Endometrium (tissue), 2 donors: ENCODE results near the gene BCL2L14.
"Not testable (repeated sequence)": the region's sequence is repeated elsewhere in the genome, so short reads cannot be mapped to it uniquely, and the experiment has no call there.

Source experiments
- FAIRE-seq: peaks from 2 replicates; lab custom pipeline; 2012; peaks lifted over from hg19 to GRCh38; lab: Jason Lieb, UNC
- donor health status: control.
- donor health status: control.

The BCL2L14 gene

DNA sequence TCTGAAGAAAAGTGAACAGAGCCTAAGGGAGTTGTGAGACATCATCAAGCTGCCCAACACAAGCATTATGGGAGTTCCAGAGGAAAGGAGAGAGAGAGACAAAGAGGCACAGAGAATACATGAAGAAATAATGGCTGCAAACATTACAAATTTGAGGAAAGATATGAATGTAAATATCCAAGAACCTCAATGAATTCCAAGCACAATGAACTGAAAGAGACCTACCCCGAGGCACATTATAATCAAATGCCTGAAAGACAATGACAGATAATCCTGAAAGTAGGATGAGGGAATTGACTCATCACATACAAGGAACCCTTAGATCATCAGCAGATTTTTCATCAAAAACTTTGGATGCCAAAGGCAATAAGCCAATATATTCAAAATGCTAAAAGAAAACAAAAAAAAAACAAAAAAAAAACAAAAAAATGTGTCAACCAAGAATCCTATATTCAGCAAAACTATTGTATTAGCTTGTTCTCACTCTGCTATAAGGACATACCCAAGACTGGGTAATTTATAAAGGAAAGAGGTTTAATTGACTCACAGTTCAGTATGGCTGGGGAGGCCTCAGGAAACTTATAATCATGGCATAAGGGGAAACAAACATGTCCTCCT is 37.8 kb downstream of the BCL2L14 start:
- no peak for FAIRE-seq

DNA sequence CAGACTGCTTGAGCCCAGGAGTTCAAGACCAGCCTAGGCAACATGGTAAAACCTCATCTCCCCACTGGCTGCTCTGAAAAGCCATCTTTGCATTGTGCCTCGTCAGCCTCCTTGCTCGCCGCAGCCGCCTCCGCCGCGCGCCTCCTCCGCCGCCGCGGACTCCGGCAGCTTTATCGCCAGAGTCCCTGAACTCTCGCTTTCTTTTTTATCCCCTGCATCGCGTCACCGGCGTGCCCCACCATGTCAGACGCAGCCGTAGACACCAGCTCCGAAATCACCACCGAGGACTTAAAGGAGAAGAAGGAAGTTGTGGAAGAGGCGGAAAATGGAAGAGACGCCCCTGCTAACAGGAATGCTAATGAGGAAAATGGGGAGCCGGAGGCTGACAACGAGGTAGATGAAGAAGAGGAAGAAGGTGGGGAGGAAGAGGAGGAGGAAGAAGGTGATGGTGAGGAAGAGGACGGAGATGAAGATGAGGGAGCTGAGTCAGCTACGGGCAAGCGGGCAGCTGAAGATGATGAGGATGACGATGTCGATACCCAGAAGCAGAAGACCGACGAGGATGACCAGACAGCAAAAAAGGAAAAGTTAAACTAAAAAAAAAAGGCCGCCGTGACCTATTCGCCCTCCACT is 40.3 kb downstream of the BCL2L14 start:
- FAIRE-seq: not testable (repeated sequence)

GRCh38 chr12:12115514-12115913 is 44.8 kb downstream of the BCL2L14 start:
- no peak for FAIRE-seq

DNA sequence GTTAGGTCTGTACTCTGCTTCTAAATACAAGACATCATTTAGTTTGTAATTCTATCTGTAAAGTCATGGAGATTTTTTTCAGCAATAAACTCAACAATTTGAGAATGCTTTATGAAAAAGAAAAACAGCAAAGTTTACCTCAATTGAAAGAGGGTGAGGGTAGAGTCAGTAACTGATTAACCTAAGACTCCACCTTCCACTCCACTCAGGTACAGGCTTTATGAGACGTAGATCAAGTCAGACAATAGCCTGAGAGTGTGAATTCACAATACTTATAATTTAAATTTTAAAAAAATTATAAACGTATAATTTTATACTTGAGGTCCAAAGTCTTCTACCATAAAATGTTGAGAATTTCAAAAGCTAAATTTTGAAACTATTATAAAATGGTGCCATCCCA is 45.9 kb downstream of the BCL2L14 start:
- FAIRE-seq: no peak

DNA sequence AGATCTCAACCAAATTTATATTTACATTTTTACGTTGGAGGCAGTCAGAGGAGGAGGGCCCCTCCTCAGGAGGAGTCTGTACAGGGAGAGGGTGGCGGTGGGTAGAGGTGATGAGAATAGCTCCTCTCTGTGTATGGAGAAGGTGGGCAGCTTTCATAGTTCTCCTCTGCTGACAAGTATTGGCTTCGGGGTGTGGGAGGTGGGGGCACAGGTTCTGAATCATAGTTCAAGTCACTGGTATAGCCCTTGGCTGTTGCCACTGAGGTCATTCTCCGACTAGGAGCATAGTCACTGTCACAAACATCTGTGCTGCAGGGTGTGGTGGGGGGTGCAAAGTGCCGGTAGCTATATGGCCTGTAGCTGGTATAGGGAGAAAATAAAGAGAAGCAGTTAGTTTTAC is 50.3 kb downstream of the BCL2L14 start:
- no peak for FAIRE-seq

- FAIRE-seq: peak; percentile 46
Measured at GRCh38 chr12:12123036-12123604, 52.4 kb downstream of the BCL2L14 start.

DNA sequence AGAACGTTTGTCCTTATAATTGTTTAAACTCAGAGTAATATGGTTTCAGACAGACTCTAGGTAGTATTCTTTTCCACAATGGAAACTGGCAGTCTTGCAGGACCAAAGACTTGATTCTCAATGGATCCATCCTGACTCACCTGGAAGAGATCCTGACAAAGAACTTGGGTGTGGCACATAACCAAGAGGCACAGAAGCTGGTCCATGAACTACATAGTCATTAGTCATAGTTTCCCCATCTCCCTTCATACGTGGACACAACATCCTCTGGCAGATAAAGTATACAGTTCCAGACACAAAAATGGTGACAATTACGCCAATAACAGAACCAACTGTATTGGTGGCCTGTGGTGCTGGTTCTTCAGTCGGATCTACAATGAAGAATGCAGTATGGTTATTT is 55.8 kb downstream of the BCL2L14 start:
- FAIRE-seq: no peak

GRCh38 chr12:12127304-12127703 is 56.6 kb downstream of the BCL2L14 start:
- no peak for FAIRE-seq

- no peak for FAIRE-seq
Measured at GRCh38 chr12:12128670-12129069, 57.9 kb downstream of the BCL2L14 start.

- no peak for FAIRE-seq
Measured at GRCh38 chr12:12133259-12133658, 62.5 kb downstream of the BCL2L14 start.

DNA sequence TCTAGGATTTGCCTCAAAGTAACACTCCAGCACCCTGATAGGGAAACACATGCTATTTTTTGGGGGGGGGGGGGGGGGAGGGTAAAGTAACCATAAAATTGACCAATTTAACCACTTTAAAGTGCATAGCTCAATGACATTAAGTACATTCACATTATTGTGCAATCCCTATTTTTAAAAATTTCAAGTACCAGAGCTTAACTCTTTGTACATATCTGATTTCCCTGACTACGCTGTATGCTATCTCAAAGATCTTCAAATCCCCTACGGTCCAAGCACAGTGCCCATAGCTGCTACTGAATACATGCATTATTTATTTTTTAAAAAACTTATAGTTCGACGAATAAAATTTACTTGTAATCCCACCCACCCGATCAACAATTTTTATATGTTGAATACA is 63.0 kb downstream of the BCL2L14 start:
- FAIRE-seq: no peak

- no peak for FAIRE-seq
Measured at GRCh38 chr12:12138203-12139154, 67.7 kb downstream of the BCL2L14 start.

GRCh38 chr12:12141000-12141399 is 70.3 kb downstream of the BCL2L14 start:
- FAIRE-seq: no peak

- FAIRE-seq: not testable (repeated sequence)
Measured at GRCh38 chr12:12144531-12144930, 73.8 kb downstream of the BCL2L14 start.

GRCh38 chr12:12147111-12147510 is 76.4 kb downstream of the BCL2L14 start:
- FAIRE-seq: no peak
